ENCODE data around the gene PRDM16. TPM values are rescaled to one million over a fixed set of nuclear protein-coding genes. Genes with fewer than 3 reads are reported as not detected.

Gene PRDM16
- total RNA-seq, 1 experiment from 2014 or later = 1.6 TPM

DNA sequence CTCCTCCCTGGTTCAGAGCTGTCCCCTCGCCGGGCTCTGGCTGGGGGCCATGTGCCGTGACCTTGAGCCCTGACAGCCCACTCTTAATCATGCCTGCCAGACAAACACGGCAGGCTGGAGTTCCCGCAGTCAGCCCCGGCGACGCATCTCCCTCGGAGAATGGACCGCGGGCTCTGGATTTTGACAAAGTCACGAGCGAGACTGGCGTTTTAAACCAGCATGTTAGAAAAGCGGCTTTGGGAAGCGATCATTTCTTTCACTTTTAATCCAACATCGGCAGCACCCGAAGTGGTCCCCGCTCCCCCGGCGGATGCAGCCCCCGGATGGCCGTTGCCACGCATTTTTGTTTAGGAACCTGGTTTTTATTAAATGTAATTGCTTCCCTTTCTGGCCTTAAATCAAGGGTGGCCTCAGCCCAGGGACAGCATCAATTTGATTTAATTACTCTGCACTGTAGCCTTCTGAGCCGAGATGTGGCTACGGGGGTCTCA is 70.9 kb downstream of the PRDM16 start:
- no peaks in the 10 kb centered on the region for H3K4me1 Mint-ChIP-seq
- H3K27ac Mint-ChIP-seq = no peak overlapping the region
- no peaks in the 10 kb centered on the region for H3K9me3 Mint-ChIP-seq
- CTCF ChIA-PET = interaction anchor here (1.2 kb wide), 1 partner anchor 10 kb away, joined by 5 read pairs; no protein-coding TSS in a partner anchor
- no peaks in the 10 kb centered on the region for H3K36me3 Mint-ChIP-seq
- DNase-seq (ENCODE audit: low spot score) (no peak), ATAC-seq (no peak)
- POLR2A ChIA-PET = no interaction called here
- no peak overlapping the region for H3K4me3 Mint-ChIP-seq
- no peak for TF ChIP-seq JUN (CRISPR knock-in tag; IDR thresholded peaks at IDR 0.05)
- TF ChIP-seq RELA (CRISPR knock-in tag; IDR thresholded peaks at IDR 0.05; ENCODE audit: borderline replicate concordance) = no peak
- TF ChIP-seq, protein P1, sequence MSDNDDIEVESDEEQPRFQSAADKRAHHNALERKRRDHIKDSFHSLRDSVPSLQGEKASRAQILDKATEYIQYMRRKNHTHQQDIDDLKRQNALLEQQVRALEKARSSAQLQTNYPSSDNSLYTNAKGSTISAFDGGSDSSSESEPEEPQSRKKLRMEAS (CRISPR knock-in tag; IDR thresholded peaks at IDR 0.05) = no peak
- TF ChIP-seq, protein P2, sequence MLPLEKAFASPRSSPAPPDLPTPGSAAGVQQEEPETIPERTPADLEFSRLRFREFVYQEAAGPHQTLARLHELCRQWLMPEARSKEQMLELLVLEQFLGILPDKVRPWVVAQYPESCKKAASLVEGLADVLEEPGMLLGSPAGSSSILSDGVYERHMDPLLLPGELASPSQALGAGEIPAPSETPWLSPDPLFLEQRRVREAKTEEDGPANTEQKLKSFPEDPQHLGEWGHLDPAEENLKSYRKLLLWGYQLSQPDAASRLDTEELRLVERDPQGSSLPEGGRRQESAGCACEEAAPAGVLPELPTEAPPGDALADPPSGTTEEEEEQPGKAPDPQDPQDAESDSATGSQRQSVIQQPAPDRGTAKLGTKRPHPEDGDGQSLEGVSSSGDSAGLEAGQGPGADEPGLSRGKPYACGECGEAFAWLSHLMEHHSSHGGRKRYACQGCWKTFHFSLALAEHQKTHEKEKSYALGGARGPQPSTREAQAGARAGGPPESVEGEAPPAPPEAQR (CRISPR knock-in tag; IDR thresholded peaks at IDR 0.05) = no peak
- no peak for TF ChIP-seq JAZF1 (CRISPR knock-in tag; IDR thresholded peaks at IDR 0.05)
- TF ChIP-seq SMAD3 (CRISPR knock-in tag; IDR thresholded peaks at IDR 0.05; ENCODE audit: borderline replicate concordance) = no peak
- no peak for TF ChIP-seq ZNF219 (CRISPR knock-in tag; IDR thresholded peaks at IDR 0.05; ENCODE audit: borderline replicate concordance)
- TF ChIP-seq SOX15 (CRISPR knock-in tag; IDR thresholded peaks at IDR 0.05) = no peak
- TF ChIP-seq ZNF263 (CRISPR knock-in tag; IDR thresholded peaks at IDR 0.05; ENCODE audit: low read depth) = no peak
- H3K27me3 Mint-ChIP-seq (ENCODE audit: low read depth) = no peaks in the 10 kb centered on the region

DNA sequence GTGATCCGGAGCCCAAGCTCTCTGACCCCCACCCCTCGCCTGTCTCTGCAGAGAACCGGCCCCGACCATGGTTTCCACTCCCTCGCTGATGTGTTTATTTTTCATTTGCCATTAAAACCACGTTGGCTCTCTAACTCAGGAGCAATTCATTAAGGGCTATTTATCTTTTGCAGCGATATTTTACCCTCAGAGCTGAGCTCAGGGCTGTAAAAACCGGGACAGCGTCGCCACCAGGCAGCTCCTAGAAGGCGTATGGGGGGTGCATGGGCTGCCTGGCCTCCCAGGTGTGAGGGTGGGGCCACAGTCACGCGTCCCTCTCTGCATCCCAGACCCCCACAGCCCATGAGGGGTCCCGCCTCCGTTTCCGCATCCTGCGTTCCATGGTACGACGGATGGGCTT is 71.4 kb downstream of the PRDM16 start:
- Mint-ChIP-seq H3K27me3 (ENCODE audit: low read depth) (no peaks in the 10 kb centered on the region), H3K9me3 (no peaks in the 10 kb centered on the region), H3K4me3 (no peak overlapping the region), H3K36me3 (no peaks in the 10 kb centered on the region), H3K4me1 (no peaks in the 10 kb centered on the region), H3K27ac (no peak overlapping the region)
- POLR2A ChIA-PET = no interaction called here
- no peak for TF ChIP-seq TEAD1 (CRISPR knock-in tag; IDR thresholded peaks at IDR 0.05)
- TF ChIP-seq, protein P3, sequence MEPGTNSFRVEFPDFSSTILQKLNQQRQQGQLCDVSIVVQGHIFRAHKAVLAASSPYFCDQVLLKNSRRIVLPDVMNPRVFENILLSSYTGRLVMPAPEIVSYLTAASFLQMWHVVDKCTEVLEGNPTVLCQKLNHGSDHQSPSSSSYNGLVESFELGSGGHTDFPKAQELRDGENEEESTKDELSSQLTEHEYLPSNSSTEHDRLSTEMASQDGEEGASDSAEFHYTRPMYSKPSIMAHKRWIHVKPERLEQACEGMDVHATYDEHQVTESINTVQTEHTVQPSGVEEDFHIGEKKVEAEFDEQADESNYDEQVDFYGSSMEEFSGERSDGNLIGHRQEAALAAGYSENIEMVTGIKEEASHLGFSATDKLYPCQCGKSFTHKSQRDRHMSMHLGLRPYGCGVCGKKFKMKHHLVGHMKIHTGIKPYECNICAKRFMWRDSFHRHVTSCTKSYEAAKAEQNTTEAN (CRISPR knock-in tag; IDR thresholded peaks at IDR 0.05) = no peak
- TF ChIP-seq, protein P4, sequence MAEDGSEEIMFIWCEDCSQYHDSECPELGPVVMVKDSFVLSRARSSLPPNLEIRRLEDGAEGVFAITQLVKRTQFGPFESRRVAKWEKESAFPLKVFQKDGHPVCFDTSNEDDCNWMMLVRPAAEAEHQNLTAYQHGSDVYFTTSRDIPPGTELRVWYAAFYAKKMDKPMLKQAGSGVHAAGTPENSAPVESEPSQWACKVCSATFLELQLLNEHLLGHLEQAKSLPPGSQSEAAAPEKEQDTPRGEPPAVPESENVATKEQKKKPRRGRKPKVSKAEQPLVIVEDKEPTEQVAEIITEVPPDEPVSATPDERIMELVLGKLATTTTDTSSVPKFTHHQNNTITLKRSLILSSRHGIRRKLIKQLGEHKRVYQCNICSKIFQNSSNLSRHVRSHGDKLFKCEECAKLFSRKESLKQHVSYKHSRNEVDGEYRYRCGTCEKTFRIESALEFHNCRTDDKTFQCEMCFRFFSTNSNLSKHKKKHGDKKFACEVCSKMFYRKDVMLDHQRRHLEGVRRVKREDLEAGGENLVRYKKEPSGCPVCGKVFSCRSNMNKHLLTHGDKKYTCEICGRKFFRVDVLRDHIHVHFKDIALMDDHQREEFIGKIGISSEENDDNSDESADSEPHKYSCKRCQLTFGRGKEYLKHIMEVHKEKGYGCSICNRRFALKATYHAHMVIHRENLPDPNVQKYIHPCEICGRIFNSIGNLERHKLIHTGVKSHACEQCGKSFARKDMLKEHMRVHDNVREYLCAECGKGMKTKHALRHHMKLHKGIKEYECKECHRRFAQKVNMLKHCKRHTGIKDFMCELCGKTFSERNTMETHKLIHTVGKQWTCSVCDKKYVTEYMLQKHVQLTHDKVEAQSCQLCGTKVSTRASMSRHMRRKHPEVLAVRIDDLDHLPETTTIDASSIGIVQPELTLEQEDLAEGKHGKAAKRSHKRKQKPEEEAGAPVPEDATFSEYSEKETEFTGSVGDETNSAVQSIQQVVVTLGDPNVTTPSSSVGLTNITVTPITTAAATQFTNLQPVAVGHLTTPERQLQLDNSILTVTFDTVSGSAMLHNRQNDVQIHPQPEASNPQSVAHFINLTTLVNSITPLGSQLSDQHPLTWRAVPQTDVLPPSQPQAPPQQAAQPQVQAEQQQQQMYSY (CRISPR knock-in tag; IDR thresholded peaks at IDR 0.05) = no peak
- TF ChIP-seq CREM (CRISPR knock-in tag; IDR thresholded peaks at IDR 0.05) = no peak
- TF ChIP-seq FOXP1 (CRISPR knock-in tag; IDR thresholded peaks at IDR 0.05; ENCODE audit: borderline replicate concordance) = no peak
- no peak for TF ChIP-seq ATF1 (CRISPR knock-in tag; IDR thresholded peaks at IDR 0.05)
- TF ChIP-seq, protein P5, sequence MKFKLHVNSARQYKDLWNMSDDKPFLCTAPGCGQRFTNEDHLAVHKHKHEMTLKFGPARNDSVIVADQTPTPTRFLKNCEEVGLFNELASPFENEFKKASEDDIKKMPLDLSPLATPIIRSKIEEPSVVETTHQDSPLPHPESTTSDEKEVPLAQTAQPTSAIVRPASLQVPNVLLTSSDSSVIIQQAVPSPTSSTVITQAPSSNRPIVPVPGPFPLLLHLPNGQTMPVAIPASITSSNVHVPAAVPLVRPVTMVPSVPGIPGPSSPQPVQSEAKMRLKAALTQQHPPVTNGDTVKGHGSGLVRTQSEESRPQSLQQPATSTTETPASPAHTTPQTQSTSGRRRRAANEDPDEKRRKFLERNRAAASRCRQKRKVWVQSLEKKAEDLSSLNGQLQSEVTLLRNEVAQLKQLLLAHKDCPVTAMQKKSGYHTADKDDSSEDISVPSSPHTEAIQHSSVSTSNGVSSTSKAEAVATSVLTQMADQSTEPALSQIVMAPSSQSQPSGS (CRISPR knock-in tag; IDR thresholded peaks at IDR 0.05; ENCODE audit: borderline replicate concordance, low read depth) = no peak
- TF ChIP-seq, protein P6, sequence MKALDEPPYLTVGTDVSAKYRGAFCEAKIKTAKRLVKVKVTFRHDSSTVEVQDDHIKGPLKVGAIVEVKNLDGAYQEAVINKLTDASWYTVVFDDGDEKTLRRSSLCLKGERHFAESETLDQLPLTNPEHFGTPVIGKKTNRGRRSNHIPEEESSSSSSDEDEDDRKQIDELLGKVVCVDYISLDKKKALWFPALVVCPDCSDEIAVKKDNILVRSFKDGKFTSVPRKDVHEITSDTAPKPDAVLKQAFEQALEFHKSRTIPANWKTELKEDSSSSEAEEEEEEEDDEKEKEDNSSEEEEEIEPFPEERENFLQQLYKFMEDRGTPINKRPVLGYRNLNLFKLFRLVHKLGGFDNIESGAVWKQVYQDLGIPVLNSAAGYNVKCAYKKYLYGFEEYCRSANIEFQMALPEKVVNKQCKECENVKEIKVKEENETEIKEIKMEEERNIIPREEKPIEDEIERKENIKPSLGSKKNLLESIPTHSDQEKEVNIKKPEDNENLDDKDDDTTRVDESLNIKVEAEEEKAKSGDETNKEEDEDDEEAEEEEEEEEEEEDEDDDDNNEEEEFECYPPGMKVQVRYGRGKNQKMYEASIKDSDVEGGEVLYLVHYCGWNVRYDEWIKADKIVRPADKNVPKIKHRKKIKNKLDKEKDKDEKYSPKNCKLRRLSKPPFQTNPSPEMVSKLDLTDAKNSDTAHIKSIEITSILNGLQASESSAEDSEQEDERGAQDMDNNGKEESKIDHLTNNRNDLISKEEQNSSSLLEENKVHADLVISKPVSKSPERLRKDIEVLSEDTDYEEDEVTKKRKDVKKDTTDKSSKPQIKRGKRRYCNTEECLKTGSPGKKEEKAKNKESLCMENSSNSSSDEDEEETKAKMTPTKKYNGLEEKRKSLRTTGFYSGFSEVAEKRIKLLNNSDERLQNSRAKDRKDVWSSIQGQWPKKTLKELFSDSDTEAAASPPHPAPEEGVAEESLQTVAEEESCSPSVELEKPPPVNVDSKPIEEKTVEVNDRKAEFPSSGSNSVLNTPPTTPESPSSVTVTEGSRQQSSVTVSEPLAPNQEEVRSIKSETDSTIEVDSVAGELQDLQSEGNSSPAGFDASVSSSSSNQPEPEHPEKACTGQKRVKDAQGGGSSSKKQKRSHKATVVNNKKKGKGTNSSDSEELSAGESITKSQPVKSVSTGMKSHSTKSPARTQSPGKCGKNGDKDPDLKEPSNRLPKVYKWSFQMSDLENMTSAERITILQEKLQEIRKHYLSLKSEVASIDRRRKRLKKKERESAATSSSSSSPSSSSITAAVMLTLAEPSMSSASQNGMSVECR (CRISPR knock-in tag; IDR thresholded peaks at IDR 0.05; ENCODE audit: borderline replicate concordance) = no peak
- TF ChIP-seq ZNF138 (CRISPR knock-in tag; conservative IDR thresholded peaks at IDR 0.05) = no peak
- no peak for TF ChIP-seq FOXJ3 (CRISPR knock-in tag; IDR thresholded peaks at IDR 0.05; ENCODE audit: borderline replicate concordance)
- TF ChIP-seq CREB1 (CRISPR knock-in tag; IDR thresholded peaks at IDR 0.05) = no peak
- no peak for DNase-seq (ENCODE audit: low spot score)
- CTCF ChIA-PET = interaction anchor here (1.2 kb wide), 1 partner anchor 10 kb away, joined by 5 read pairs; no protein-coding TSS in a partner anchor
- no peak for ATAC-seq
